H7 (cell line): Measurements from ENCODE around the gene TMEM109. TPM values are rescaled to one million over a fixed set of nuclear protein-coding genes. Genes with fewer than 3 reads are reported as not detected.

ENCODE experiments used
- DNase-seq: peaks from one replicate; pipeline ENCODE4 v3.0.0; 2012
- H3K27me3 ChIP-seq: 2 replicates; pipeline ENCODE4 v1.6.0; 2011; ENCODE audit warnings: mild to moderate bottlenecking, low read length; ENCODE audit not compliant: control insufficient read depth, insufficient read depth
- H3K36me3 ChIP-seq: replicated peaks from 2 replicates; pipeline ENCODE4 v1.5.1; 2011; ENCODE audit warnings: low read length; ENCODE audit not compliant: control insufficient read depth, insufficient read depth
- H3K4me3 ChIP-seq: 2 replicates; pipeline ENCODE4 v1.5.1; 2011; ENCODE audit warnings: low read depth, mild to moderate bottlenecking, control low read depth, low read length, moderate library complexity; ENCODE audit not compliant: insufficient read depth
- total RNA-seq: library from RNA; depleted of rRNA; stranded (reverse); fragments of >200 nt; shearing (Covaris generic); gene quantifications from 2 replicates; pipeline ENCODE4 v1.2.3, GENCODE V29; 2014

TMEM109 gene
- total RNA-seq, 1 experiment from 2014 or later: 35.1 TPM

GRCh38 chr11:60946601-60947264 is 32.8 kb downstream of the TMEM109 start:
- peaks cover under 1% of the 10 kb centered on the region; the same call in 1 of the 2 replicates for H3K36me3 ChIP-seq
- H3K27me3 ChIP-seq: peaks cover 15% of the 10 kb centered on the region
- H3K4me3 ChIP-seq: no peak overlapping the region
- no peak for DNase-seq

- H3K27me3 ChIP-seq: peaks cover 21% of the 10 kb centered on the region
- H3K36me3 ChIP-seq: no peaks in the 10 kb centered on the region; the same call in 1 of the 2 replicates
- DNase-seq: peak; percentile 37
- no peak overlapping the region for H3K4me3 ChIP-seq
These were observed 33.7 kb downstream of the TMEM109 start for GRCh38 chr11:60947700-60948099.

DNA sequence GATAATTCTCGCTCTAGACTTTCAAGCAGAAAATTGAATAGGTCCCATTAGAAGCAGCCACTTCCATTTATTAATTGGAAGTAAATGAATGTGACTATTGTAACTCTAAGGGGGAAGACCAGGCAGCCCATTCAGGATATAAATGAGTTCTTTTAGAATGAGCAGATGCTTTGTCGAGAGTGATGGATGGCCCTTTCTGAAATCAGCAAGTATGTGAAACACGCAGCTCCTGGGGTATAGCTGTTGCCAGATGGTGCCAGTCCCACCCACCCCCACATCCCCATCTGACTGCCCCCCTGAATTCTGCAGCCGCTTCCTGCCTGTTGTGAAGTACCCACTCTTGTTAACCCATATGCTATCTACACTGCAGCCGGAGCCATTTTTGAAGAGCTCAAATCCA is 34.3 kb downstream of the TMEM109 start:
- H3K36me3 ChIP-seq: no peaks in the 10 kb centered on the region; the same call in 1 of the 2 replicates
- no peak overlapping the region for H3K4me3 ChIP-seq
- no peak for DNase-seq
- H3K27me3 ChIP-seq: peaks cover 23% of the 10 kb centered on the region

DNA sequence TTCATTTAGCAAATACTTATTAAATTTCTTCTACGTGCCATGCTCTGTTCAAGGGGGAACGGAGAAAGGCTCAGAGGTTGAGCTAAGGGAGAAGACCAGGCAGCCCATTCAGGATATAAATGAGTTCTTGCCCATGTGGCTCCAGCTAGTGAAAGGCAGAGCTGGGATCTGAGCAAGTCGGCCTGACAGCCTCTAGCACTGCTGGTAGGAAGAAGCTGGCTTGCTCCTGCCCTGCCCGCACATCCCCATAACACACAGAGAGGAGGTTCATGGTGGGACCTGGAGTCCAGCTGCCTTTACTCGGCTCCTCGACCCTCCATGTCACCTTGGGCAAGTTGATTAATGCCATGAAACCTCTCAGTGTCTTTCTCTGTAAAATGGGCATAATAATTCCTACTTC is 36.1 kb downstream of the TMEM109 start:
- Histone ChIP-seq H3K36me3 (no peaks in the 10 kb centered on the region; the same call in 1 of the 2 replicates), H3K4me3 (no peak overlapping the region), H3K27me3 (peaks cover 25% of the 10 kb centered on the region)
- peak; percentile 34 for DNase-seq

- Histone ChIP-seq H3K36me3 (no peaks in the 10 kb centered on the region), H3K4me3 (peak overlapping the region; percentile 54), H3K27me3 (peaks cover 25% of the 10 kb centered on the region)
- DNase-seq: peak; percentile 81
These were observed 37.1 kb downstream of the TMEM109 start for GRCh38 chr11:60950933-60951605.

GRCh38 chr11:60951606-60951903 is 37.6 kb downstream of the TMEM109 start:
- peaks cover 25% of the 10 kb centered on the region for H3K27me3 ChIP-seq
- H3K36me3 ChIP-seq: no peaks in the 10 kb centered on the region
- peak overlapping the region; percentile 54 for H3K4me3 ChIP-seq
- DNase-seq: no peak

DNA sequence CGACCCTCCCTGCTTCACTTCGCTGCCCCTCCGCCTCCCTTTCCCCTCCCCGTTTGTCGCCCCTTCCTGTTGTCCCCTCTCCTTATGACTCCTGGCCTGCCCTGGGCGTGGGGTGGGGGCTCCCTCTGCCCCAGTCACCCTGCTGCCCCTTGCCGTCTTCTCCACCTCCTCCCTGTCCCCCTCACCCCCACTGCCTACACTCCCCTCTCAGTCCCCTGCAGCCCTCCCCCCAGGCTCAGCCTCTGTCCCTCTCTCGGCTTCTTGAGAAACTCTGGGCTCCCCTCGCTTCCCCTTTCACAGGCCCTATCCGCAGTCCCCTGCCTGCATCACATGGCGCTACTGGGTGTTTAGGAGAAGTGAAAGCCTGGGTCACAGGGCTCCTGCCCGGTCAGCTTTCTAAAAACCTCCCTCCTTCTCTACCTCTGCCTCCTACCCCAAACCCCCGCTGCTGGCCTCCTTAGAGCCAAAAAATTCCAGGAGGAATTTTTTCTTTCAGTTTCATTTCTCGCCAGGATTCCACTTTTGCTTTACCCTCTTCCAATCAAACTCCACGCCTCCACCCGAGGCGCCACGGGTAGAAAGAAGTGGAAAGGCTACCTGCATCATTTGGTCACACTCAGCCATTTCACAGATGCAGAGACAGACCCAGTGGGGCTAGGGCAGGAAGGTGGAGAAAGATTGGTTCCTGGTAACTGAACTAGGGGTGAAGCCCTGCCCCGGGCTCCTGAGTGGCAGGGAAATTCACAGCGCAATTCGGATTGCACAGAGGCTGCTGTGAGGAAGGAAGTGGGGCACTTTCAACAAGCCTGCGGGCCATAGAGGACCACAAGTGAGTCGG is 38.2 kb downstream of the TMEM109 start, which contains the start of gene SLC15A3:
Gene SLC15A3, minus strand, starts transcription at position 273 of the 838 bp plus-strand sequence. CDS start 625 bp downstream, outside the sequence.
- peak; percentile 77 for DNase-seq
- H3K4me3 ChIP-seq: peak within 1 kb of the TSS; percentile 54
- H3K36me3 ChIP-seq: no peaks in the 10 kb centered on the region
- peaks cover 25% of the 10 kb centered on the region for H3K27me3 ChIP-seq

- peak overlapping the region; percentile 54; the same call in 1 of the 2 replicates for H3K4me3 ChIP-seq
- DNase-seq: no peak
- H3K36me3 ChIP-seq: no peaks in the 10 kb centered on the region
- H3K27me3 ChIP-seq: peaks cover 25% of the 10 kb centered on the region
These were observed 38.8 kb downstream of the TMEM109 start for GRCh38 chr11:60952742-60953170.

DNA sequence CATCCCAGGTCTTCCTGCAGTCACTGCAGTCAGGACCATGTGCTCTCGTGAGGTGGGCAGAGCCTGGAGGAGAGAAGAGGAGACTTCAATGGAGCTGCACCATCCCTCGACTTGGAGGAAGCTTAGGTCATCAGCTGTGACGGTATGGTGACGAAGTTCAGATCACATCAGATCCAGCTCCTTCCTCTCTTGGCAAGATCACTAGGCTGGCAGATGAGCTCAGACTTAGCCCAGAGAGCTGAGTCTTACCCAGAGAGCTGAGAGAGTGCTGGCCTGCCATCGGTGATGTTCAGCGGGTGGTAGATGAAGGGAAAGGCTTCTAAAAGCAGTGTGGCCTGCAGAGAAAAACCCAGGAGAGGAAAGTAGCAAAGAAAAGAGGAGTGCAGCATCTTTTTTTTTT is 39.8 kb downstream of the TMEM109 start:
- peaks cover 25% of the 10 kb centered on the region for H3K27me3 ChIP-seq
- no peaks in the 10 kb centered on the region for H3K36me3 ChIP-seq
- no peak overlapping the region for H3K4me3 ChIP-seq
- no peak for DNase-seq

DNA sequence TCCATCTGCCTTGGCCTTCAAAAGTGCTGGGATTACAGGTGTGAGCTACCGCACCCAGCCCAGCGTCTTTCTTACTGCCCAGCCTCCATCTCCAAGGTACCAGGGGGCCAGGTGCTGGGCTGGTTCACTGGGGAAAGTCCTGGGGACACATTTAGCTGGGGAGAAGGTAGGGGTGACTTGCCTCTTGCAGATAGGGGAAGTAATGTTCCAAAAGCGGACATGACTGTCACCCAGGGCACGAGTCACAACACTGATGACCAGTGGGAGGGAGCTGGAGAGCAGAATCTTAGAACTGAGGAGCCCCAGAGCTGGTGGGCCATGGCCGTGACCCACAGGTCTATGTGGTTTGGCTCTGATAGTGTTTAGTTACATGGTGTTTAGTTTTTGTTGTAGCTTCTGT is 40.5 kb downstream of the TMEM109 start:
- Histone ChIP-seq H3K27me3 (peaks cover 25% of the 10 kb centered on the region), H3K4me3 (no peak overlapping the region), H3K36me3 (no peaks in the 10 kb centered on the region)
- DNase-seq: no peak

GRCh38 chr11:60955571-60955970 is 41.6 kb downstream of the TMEM109 start:
- no peak for DNase-seq
- Histone ChIP-seq H3K36me3 (no peaks in the 10 kb centered on the region), H3K27me3 (peaks cover 19% of the 10 kb centered on the region), H3K4me3 (no peak overlapping the region)

- Histone ChIP-seq H3K4me3 (no peak overlapping the region), H3K36me3 (no peaks in the 10 kb centered on the region), H3K27me3 (peaks cover 8% of the 10 kb centered on the region; the same call in 1 of the 2 replicates)
- DNase-seq: no peak
These were observed 43.2 kb downstream of the TMEM109 start for GRCh38 chr11:60957188-60957587.

DNA sequence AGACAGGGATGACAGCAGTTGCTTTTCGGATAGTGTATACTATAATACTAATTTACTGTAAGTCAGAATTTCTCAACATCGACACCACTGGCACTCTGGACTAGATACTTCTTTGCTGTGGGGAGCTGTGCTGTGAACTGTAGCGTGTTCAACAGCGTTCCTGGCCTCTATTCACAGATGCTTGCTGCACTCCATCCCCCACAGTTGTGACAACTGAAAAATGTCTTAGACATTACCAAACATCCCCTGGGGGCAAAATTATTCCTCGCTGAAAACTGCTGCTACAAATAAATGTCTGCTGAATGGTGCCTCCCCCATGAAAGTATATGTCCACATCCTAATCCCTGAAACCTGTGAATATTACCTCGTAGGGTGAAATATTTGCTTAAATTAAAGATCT is 45.5 kb downstream of the TMEM109 start:
- Histone ChIP-seq H3K4me3 (no peak overlapping the region), H3K36me3 (no peaks in the 10 kb centered on the region), H3K27me3 (no peaks in the 10 kb centered on the region)
- DNase-seq: no peak

DNA sequence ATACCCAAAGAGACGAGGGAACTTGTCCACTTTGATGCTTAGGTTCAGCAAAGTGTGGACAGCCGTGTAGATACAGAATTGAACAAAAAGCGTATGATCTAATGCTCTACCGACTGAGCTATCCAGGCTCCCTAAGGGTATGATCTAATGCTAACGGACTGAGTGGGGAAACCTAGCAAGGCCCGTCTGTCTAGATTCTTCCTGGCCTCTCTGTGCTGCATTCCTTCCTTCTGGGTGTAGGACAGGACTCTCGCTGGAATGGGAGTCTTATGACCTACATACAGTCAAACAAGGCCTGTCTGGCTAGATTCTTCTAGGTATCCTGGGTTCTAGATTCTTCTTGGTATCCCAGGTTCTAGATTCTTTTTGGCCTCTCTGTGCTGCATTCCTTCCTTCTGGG is 46.4 kb downstream of the TMEM109 start:
- no peaks in the 10 kb centered on the region for H3K36me3 ChIP-seq
- DNase-seq: no peak
- no peaks in the 10 kb centered on the region for H3K27me3 ChIP-seq
- no peak overlapping the region for H3K4me3 ChIP-seq
